Osteocyte (in vitro differentiated cells): ENCODE results near the gene MCM3. TPM values are rescaled to one million over a fixed set of nuclear protein-coding genes. Genes with fewer than 3 reads are reported as not detected.

Source experiments
- DNase-seq: peaks from one replicate; pipeline ENCODE4 v3.0.0; 2021; ENCODE audit warnings: mixed read lengths; ENCODE audit not compliant: unreplicated experiment; ENCODE audit errors: extremely low spot score
- H3K27ac Mint-ChIP-seq: one replicate; pipeline ENCODE4 v1.8.0; 2021; ENCODE audit warnings: mild to moderate bottlenecking, mixed read lengths; ENCODE audit not compliant: unreplicated experiment
- H3K27me3 Mint-ChIP-seq: one replicate; pipeline ENCODE4 v1.8.0; 2021; ENCODE audit warnings: mixed read lengths; ENCODE audit not compliant: unreplicated experiment
- H3K36me3 Mint-ChIP-seq: one replicate; pipeline ENCODE4 v1.8.0; 2021; ENCODE audit warnings: mixed read lengths; ENCODE audit not compliant: unreplicated experiment
- H3K4me1 Mint-ChIP-seq: one replicate; pipeline ENCODE4 v1.8.0; 2021; ENCODE audit warnings: mixed read lengths; ENCODE audit not compliant: unreplicated experiment
- H3K4me3 Mint-ChIP-seq: one replicate; pipeline ENCODE4 v1.8.0; 2021; ENCODE audit warnings: mild to moderate bottlenecking, moderate library complexity, mixed read lengths; ENCODE audit not compliant: unreplicated experiment
- H3K9me3 Mint-ChIP-seq: one replicate; pipeline ENCODE4 v1.8.0; 2021; ENCODE audit warnings: mixed read lengths; ENCODE audit not compliant: unreplicated experiment
- total RNA-seq: library from RNA; stranded (reverse); gene quantifications from 2 replicates; pipeline ENCODE4 v1.2.1, GENCODE V29; 2021
- TF ChIP-seq, protein P1 (sequence below): fragments of 200-600 bp; sonication (generic); IDR thresholded peaks from 2 replicates; pipeline ENCODE4 v1.5.0; 2021; ENCODE audit warnings: antibody characterized with exemption, mild to moderate bottlenecking, moderate library complexity

Gene MCM3
- total RNA-seq, 1 donor from 2014 or later = 32.6 TPM

DNA sequence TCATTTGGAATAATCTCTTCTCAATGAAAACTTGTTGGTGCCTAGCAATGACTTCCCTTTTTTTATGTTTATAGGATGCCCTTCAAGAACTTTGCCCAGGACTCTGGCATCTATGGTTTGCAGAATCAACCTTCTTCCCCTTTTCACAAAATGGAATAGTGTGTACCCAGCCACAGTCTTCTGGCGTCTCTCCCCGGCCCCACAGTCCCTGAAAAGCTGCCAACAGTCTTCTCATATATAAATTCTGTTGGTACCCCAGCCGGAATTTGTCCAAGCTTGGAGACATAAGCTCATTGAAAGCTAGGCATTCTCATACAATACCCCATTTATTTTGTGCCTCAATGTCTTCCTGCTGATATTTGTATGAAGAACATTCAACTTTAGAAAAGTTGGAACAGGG, 26.4 kb upstream of the MCM3 start:
- TF ChIP-seq, protein P1, sequence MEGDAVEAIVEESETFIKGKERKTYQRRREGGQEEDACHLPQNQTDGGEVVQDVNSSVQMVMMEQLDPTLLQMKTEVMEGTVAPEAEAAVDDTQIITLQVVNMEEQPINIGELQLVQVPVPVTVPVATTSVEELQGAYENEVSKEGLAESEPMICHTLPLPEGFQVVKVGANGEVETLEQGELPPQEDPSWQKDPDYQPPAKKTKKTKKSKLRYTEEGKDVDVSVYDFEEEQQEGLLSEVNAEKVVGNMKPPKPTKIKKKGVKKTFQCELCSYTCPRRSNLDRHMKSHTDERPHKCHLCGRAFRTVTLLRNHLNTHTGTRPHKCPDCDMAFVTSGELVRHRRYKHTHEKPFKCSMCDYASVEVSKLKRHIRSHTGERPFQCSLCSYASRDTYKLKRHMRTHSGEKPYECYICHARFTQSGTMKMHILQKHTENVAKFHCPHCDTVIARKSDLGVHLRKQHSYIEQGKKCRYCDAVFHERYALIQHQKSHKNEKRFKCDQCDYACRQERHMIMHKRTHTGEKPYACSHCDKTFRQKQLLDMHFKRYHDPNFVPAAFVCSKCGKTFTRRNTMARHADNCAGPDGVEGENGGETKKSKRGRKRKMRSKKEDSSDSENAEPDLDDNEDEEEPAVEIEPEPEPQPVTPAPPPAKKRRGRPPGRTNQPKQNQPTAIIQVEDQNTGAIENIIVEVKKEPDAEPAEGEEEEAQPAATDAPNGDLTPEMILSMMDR = no peak
- Mint-ChIP-seq H3K27ac (no peak overlapping the region), H3K9me3 (no peaks in the 10 kb centered on the region), H3K36me3 (no peaks in the 10 kb centered on the region), H3K4me1 (peaks cover 9% of the 10 kb centered on the region), H3K4me3 (no peak overlapping the region), H3K27me3 (no peaks in the 10 kb centered on the region)
- no peak for DNase-seq

DNA sequence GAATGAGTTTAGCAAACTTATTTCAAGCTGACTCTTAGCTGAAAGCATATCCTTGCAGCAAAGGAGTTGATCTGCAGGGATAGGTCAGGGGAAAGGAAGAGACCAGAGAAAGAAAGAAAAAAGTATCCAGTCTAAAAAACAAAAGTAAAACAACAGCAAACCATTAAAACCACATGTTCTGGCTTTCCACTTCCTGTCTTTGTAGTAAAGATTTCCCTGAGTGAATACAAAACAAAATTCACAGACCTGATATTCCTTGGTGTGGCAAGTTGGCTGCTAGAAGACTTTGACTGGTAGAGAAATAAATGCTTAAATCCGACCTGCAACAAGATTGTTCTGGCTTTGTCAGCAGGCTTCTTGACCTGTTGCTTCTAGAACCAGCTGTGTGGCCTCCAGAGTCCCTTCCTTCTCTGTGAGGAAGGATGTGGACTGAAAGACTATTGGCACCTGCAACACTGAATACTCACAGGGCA, 23.4 kb upstream of the MCM3 start:
- Mint-ChIP-seq H3K4me1 (peaks cover 9% of the 10 kb centered on the region), H3K27ac (peak overlapping the region; percentile 25), H3K9me3 (no peaks in the 10 kb centered on the region), H3K4me3 (no peak overlapping the region), H3K36me3 (no peaks in the 10 kb centered on the region), H3K27me3 (no peaks in the 10 kb centered on the region)
- TF ChIP-seq, protein P1 = no peak
- DNase-seq = no peak

DNA sequence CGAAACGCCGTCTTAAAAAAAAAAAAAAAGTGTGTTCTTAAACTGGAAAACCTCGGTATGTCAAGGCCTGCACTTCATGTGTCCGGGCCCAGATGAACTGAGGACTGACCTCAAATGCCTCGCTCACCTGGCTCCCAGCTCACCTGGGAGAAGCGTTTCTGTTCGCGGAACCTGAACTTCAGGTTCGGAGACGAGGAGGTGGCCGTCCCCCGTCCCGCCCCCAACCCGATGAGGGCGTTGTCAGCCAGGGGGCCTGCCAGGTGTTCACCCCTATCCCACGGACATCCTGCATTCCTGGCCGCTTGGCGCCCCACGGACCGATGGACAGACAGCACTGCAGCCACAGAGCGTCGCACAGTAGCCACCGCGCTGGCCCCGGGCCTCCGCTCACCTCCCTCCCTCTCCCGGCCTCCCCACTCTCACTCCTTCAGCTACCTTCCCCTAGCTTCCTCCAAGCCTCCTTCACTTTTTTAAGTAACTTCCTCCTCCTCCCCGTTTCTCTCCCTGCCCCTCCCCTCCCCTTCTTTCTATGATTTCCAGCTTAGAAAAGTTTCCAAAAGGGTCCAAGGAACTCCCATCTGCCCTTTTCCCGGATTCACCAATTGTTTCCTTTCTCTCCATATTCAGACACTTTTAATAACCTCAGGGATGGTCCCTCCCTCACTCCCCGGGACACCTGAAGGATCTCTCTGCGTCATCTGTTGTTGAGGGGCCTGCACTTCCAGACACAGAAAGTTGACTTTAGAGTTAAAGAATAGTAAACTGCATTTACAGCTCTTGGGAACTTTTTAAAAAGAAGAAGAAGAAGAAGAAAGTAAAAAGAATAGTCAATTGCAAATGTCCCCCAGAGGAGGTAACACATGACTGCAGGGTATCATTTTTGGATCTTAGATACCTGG, 22.7 kb upstream of the MCM3 start:
- TF ChIP-seq, protein P1 = no peak
- no peaks in the 10 kb centered on the region for H3K27me3 Mint-ChIP-seq
- H3K36me3 Mint-ChIP-seq = no peaks in the 10 kb centered on the region
- H3K4me1 Mint-ChIP-seq = peaks cover 9% of the 10 kb centered on the region
- no peaks in the 10 kb centered on the region for H3K9me3 Mint-ChIP-seq
- no peak overlapping the region for H3K4me3 Mint-ChIP-seq
- DNase-seq = no peak
- no peak overlapping the region for H3K27ac Mint-ChIP-seq

DNA sequence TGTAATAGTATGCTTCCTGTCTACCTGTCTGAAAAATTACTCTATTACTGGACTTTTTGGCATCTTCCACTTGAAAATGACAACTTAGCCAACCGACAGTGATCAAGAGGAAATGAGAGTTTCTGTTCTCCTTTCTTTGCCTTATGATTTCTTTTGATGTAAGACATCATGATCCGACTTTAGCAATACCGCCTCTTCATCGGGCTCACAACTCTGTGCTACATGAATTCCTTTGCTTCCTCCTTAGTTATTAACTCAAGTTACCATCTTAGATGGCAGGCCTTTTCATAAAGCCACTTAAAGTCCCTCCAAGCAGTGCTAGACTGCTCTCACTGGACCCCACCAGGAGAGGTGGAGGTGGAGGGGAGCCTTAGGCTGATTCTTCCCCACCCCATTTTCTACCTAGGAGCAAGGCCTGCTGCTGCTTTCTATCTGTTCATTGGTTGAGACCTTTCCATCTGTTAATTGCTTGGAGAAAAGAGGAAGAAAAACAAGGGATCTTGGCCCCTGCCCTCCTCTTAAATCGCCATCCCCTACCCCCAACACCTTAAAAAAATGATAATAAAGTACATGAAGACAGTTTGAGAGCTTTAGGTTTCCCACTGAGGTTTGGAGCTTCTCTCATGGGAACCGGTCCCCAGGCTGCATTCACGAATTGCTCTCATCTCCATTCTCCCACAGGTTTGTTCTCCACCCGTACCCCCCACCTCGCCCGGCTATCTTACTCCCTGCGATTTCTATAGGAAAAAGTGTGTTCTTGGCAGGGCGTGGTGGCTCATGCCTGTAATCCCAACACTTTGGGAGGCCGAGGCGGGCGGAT, 21.6 kb upstream of the MCM3 start:
- DNase-seq = no peak
- H3K4me3 Mint-ChIP-seq = no peak overlapping the region
- TF ChIP-seq, protein P1 = no peak
- no peaks in the 10 kb centered on the region for H3K9me3 Mint-ChIP-seq
- no peaks in the 10 kb centered on the region for H3K27me3 Mint-ChIP-seq
- H3K36me3 Mint-ChIP-seq = no peaks in the 10 kb centered on the region
- H3K4me1 Mint-ChIP-seq = peaks cover 9% of the 10 kb centered on the region
- H3K27ac Mint-ChIP-seq = no peak overlapping the region

DNA sequence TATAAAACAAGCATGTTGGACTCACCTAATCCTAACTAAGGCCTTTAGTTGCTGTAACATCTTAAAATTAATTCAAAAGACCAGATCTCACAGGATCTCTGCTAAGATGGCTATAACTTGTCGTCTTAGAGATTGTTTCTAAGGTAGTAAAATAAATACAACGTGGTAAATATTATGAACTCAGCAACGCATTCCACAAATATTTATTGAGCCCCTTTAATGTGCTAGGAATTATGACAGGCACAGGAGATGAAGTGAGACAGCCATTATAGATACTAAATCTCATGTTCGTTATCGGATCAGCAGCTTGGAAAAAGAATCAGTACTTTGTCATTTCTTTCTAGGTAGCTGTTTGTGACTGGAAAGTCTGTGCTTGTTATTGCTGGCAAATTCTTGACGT, 20.9 kb upstream of the MCM3 start:
- H3K27ac Mint-ChIP-seq = no peak overlapping the region
- no peak overlapping the region for H3K4me3 Mint-ChIP-seq
- H3K4me1 Mint-ChIP-seq = peaks cover 9% of the 10 kb centered on the region
- no peaks in the 10 kb centered on the region for H3K9me3 Mint-ChIP-seq
- TF ChIP-seq, protein P1 = no peak
- no peaks in the 10 kb centered on the region for H3K36me3 Mint-ChIP-seq
- no peak for DNase-seq
- H3K27me3 Mint-ChIP-seq = no peaks in the 10 kb centered on the region
